Measurements from ENCODE around the gene GABBR2. TPM values are rescaled to one million over a fixed set of nuclear protein-coding genes. Genes with fewer than 3 reads are reported as not detected.

GABBR2 gene
- total and polyA plus RNA-seq, 9 of the 15 experiments (the other 6 are each of a cell fraction or from before 2014, with no cell fraction given): 0.15 to 1.9 (median 0.32) TPM

DNA sequence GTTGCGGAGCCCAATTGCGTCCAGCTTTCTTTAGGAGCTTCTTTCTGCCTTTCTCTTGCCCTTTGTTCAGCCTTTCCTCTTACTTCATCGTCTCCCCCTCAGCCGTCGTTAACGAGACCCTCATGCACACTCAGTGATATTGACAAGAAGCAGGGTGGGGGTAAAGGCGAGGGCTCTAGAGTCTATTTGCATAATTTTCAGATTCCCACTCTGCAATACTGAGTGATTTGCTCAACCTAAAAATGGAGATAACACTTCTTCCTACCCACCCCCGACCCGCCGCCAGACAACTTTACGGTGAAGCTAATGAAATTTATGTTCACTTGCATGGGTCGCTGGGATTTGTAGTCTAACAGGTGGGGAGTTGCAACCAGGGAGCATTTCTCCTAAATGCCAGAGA is 452.0 kb downstream of the GABBR2 start:
- H3K4me2 ChIP-seq (ENCODE audit: insufficient read depth, low read length): peak overlapping the region; percentile 91
- 2% methylated on average over 11 of the region's 12 CpGs for WGBS (ENCODE audit: insufficient coverage, low coverage, missing lambda C conversion rate)
- peaks cover 26 to 33% of the 10 kb centered on the region in 2 experiments; a peak in 4 of 5 replicates for H3K4me1 ChIP-seq (replicated peaks in 1 of 2; ENCODE audit: control insufficient read depth in 2 of 2, insufficient read depth in 2 of 2, low read length in 2 of 2)
- ChIA-PET POLR2A (interaction anchor here (0.6 to 2.8 kb wide), 16 partner anchors 8 to 450 kb away, joined by 3 to 21 read pairs (median 4); no protein-coding TSS in a partner anchor), CTCF (ENCODE audit: low intra/inter-chr PET ratio) (no interaction called here)
- H3K9me3 ChIP-seq (replicated peaks; ENCODE audit: control insufficient read depth, insufficient read depth, low read depth, low read length): no peaks in the 10 kb centered on the region
- H2AFZ ChIP-seq (ENCODE audit: low read depth, low read length): peak overlapping the region; percentile 96
- in situ Hi-C loops (cut with MboI): loop anchor here (25.0 kb wide), 1 partner anchor 344 kb away; the partner anchor contains the start of gene TRMO
- peak; percentile 54 for ATAC-seq
- FAIRE-seq: peak; percentile 82
- H3K36me3 ChIP-seq (ENCODE audit: control insufficient read depth, insufficient read depth, low read length): no peaks in the 10 kb centered on the region; the same call in 2 of the 3 replicates
- H3K4me3 ChIP-seq: peak overlapping the region; percentile 73
- peak overlapping the region; percentile 92 for H3K27ac ChIP-seq (ENCODE audit: extremely low read depth, low read depth, low read length)
- H3K9me1 ChIP-seq (ENCODE audit: control insufficient read depth, insufficient read depth, low read length): no peaks in the 10 kb centered on the region
- peak; percentile 50 to 80 (median 61) for DNase-seq (ENCODE audit: extremely low read depth in 1 of 4, low spot score in 3 of 4)
- BruUV-seq (replicated peaks): TSS peak; percentile 54
- intact Hi-C loops (cut with micrococcal nuclease): loop anchor here (2.0 to 5.0 kb wide), 3 partner anchors 16 to 334 kb away; partner anchors contain the start of genes ANP32B and TRMO
- H3K27me3 ChIP-seq (ENCODE audit: control insufficient read depth in 2 of 2, insufficient read depth in 2 of 2, low read length in 2 of 2): no peaks in the 10 kb centered on the region
- peak overlapping the region; percentile 78 to 99 for H3K9ac ChIP-seq (ENCODE audit: insufficient read depth in 1 of 2, low read depth in 2 of 2, low read length in 2 of 2)
- H4K20me1 ChIP-seq (replicated peaks; ENCODE audit: control insufficient read depth, insufficient read depth, low read length): no peaks in the 10 kb centered on the region
- peaks cover 24% of the 10 kb centered on the region for H3K79me2 ChIP-seq (ENCODE audit: control insufficient read depth, insufficient read depth, low read length)
- TF ChIP-seq ZNF436 (CRISPR knock-in tag; IDR thresholded peaks at IDR 0.05) (no peak), TEAD1 (CRISPR knock-in tag; IDR thresholded peaks at IDR 0.05) (0 out of 4 replicates have a peak, but pooled peaks of 1 of the 2 experiments have one; percentile 12), ETV1 (tag; conservative IDR thresholded peaks at IDR 0.05; ENCODE audit: low read depth) (no peak), ZNF75A (CRISPR knock-in tag; IDR thresholded peaks at IDR 0.05) (no peak), CREM (IDR thresholded peaks at IDR 0.05; ENCODE audit: low read depth) (peak; percentile 42; the same call in 1 of the 2 replicates), ILK (tag; IDR thresholded peaks at IDR 0.05; ENCODE audit: borderline replicate concordance, low read depth) (no peak)
- TF ChIP-seq, protein P1, sequence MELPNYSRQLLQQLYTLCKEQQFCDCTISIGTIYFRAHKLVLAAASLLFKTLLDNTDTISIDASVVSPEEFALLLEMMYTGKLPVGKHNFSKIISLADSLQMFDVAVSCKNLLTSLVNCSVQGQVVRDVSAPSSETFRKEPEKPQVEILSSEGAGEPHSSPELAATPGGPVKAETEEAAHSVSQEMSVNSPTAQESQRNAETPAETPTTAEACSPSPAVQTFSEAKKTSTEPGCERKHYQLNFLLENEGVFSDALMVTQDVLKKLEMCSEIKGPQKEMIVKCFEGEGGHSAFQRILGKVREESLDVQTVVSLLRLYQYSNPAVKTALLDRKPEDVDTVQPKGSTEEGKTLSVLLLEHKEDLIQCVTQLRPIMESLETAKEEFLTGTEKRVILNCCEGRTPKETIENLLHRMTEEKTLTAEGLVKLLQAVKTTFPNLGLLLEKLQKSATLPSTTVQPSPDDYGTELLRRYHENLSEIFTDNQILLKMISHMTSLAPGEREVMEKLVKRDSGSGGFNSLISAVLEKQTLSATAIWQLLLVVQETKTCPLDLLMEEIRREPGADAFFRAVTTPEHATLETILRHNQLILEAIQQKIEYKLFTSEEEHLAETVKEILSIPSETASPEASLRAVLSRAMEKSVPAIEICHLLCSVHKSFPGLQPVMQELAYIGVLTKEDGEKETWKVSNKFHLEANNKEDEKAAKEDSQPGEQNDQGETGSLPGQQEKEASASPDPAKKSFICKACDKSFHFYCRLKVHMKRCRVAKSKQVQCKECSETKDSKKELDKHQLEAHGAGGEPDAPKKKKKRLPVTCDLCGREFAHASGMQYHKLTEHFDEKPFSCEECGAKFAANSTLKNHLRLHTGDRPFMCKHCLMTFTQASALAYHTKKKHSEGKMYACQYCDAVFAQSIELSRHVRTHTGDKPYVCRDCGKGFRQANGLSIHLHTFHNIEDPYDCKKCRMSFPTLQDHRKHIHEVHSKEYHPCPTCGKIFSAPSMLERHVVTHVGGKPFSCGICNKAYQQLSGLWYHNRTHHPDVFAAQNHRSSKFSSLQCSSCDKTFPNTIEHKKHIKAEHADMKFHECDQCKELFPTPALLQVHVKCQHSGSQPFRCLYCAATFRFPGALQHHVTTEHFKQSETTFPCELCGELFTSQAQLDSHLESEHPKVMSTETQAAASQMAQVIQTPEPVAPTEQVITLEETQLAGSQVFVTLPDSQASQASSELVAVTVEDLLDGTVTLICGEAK (IDR thresholded peaks at IDR 0.05): peak; percentile 7; the same call in 1 of the 2 replicates
- TF ChIP-seq, protein P1 (CRISPR knock-in tag; IDR thresholded peaks at IDR 0.05): no peak
- TF ChIP-seq, protein P2, sequence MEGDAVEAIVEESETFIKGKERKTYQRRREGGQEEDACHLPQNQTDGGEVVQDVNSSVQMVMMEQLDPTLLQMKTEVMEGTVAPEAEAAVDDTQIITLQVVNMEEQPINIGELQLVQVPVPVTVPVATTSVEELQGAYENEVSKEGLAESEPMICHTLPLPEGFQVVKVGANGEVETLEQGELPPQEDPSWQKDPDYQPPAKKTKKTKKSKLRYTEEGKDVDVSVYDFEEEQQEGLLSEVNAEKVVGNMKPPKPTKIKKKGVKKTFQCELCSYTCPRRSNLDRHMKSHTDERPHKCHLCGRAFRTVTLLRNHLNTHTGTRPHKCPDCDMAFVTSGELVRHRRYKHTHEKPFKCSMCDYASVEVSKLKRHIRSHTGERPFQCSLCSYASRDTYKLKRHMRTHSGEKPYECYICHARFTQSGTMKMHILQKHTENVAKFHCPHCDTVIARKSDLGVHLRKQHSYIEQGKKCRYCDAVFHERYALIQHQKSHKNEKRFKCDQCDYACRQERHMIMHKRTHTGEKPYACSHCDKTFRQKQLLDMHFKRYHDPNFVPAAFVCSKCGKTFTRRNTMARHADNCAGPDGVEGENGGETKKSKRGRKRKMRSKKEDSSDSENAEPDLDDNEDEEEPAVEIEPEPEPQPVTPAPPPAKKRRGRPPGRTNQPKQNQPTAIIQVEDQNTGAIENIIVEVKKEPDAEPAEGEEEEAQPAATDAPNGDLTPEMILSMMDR (IDR thresholded peaks at IDR 0.05 in 2 of 3, conservative IDR thresholded peaks at IDR 0.05 in 1 of 3; ENCODE audit: insufficient read depth in 2 of 3, low read depth in 1 of 3, low read length in 3 of 3): no peak
- TF ChIP-seq, protein P3, sequence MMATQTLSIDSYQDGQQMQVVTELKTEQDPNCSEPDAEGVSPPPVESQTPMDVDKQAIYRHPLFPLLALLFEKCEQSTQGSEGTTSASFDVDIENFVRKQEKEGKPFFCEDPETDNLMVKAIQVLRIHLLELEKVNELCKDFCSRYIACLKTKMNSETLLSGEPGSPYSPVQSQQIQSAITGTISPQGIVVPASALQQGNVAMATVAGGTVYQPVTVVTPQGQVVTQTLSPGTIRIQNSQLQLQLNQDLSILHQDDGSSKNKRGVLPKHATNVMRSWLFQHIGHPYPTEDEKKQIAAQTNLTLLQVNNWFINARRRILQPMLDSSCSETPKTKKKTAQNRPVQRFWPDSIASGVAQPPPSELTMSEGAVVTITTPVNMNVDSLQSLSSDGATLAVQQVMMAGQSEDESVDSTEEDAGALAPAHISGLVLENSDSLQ (IDR thresholded peaks at IDR 0.05): peak; percentile 85

Measured in K562 (cell line).